Measurements from ENCODE around the gene CTNNAL1. TPM values are rescaled to one million over a fixed set of nuclear protein-coding genes. Genes with fewer than 3 reads are reported as not detected.

Gene CTNNAL1
- total RNA-seq (2022; extraction: Qiagen RNA extraction) = 43.3 to 54.4 TPM (median 47.9 TPM) in 5 replicates

DNA sequence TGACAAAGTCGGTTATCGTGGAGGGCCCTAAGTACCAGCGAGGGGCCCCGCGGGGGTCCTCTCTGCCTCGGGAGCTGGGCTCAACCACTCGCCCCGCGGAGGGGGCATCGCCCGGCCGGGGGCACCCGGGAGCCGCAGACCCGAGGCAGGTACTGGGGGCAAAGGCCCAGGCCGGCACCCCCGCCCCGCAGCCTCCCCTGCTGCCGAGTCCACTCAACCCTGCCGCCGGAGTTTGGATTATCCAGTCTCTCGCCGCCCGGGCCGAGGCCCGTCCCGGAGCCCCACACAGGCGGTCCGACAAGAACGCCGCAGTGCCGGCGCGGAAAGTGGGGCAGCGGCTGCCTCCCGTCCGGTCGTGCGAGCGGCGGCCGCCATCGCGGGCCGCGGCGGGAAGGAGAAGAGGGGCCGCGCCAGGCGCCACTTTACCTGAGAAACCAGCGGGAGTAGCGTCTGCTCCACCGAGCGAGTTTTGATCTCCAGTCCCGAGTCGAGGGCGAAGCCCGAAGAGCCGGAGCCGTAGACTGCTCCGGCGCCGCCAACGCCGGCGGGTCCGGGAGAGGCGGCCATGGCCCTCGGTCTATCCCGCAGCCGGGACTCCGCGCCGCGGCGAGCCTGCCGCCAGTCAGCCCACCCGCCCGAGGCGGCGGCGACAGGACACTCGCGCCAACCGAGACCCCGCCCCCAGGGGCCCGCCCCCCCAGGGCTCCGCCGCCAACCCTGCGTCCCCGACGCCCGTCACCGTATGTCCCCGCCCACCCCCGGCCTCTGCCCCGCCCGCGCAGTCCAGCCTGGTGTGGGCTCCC, at the start of gene CTNNAL1:
CTNNAL1 (minus strand) TSS at position 624 of the 803 bp plus-strand sequence; CDS start at position 567, 57 bp downstream.

DNA sequence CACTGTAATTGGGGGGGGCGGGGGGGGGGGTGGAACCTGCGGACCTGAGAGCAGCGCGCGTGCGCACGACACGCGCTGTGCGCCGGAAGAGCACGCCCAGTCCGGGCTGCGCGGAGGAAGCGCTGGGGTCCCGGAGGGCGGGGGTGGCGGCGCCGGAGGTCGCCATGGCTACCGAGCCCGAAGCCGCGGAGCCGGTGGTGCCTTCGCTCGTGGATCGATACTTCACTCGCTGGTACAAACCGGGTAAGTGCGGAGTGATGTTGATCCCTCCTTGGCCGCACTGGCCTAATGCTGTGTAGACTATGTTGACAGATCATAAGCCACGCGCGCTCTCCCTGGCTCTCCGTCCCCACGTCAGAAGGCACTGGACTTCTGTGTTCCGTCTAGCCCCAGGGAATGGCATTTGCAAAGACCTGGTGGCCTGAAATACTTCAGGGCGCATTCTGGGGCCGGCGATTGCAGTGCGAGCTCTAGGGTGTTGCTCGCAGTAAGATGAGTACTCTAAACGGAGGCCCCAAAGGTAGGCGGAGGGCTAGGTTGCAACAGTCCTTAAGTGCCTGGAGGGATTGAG, 78.9 kb downstream of the CTNNAL1 start, which contains the start of gene ABITRAM:
ABITRAM (plus strand) TSS at position 78 of the 571 bp plus-strand sequence; CDS start at position 165, 87 bp downstream.

DNA sequence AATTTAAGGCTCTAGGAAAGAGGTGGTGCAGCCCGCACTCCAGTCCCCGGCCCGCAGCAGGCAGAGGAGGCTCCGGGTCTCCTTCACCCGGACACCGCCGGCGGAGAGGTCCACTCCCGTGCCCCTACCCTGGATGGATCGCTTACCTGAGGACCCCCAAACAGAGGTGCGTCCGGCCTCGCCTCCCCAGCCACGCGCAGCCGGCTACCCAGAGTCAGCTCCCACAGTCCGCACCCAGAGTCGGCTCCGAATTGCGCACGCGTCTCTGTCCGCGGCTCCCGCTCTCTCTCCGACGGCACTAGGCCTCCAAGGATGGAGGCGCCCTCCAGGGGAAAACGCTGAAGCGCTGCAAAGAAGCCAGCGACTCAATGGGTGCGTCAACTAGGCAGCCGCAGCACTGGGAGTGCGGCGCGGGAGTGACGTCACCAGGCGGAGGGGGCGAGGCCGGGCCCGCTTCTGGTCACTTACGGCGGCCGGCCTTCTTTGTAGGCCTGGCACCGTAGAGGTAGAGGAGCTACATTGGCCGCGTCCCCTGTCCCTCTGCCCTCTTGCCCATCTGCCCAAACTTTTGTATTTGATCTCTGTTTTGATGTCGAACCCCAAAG, 79.5 kb downstream of the CTNNAL1 start, which contains the start of gene ELP1:
ELP1 (minus strand) TSS at position 407 of the 605 bp plus-strand sequence. CDS start 2,978 bp downstream, outside the sequence.

Other genes with a start within 250 kb of the CTNNAL1 start
- gene ACTL7B, start 157.5 kb downstream of the CTNNAL1 start, total RNA-seq (2022; extraction: Qiagen RNA extraction) = 0.02 to 0.03 TPM in 2 of 5 replicates, not detected in the others
- gene ACTL7A, start 151.2 kb downstream of the CTNNAL1 start, total RNA-seq (2022; extraction: Qiagen RNA extraction) = not detected in 5 replicates
- 17.9 to 20.1 TPM (median 18.8 TPM) in 5 replicates for gene ELP1, start 79.4 kb downstream of the CTNNAL1 start, total RNA-seq (2022; extraction: Qiagen RNA extraction)
- gene ABITRAM, start 79.1 kb downstream of the CTNNAL1 start, total RNA-seq (2022; extraction: Qiagen RNA extraction) = 20.0 to 24.3 TPM (median 20.9 TPM) in 5 replicates
- gene TMEM245, start 106.4 kb upstream of the CTNNAL1 start, total RNA-seq (2022; extraction: Qiagen RNA extraction) = 47.7 to 62.6 TPM (median 57.5 TPM) in 5 replicates
- 0.15 to 0.27 TPM (median 0.27 TPM) in 5 replicates for gene FRRS1L, start 153.8 kb upstream of the CTNNAL1 start, total RNA-seq (2022; extraction: Qiagen RNA extraction)

Data from A549 treated with AZD2906 at 1 μM for 4 hours (cell line).